ENCODE data around the gene ZNF394.

DNA sequence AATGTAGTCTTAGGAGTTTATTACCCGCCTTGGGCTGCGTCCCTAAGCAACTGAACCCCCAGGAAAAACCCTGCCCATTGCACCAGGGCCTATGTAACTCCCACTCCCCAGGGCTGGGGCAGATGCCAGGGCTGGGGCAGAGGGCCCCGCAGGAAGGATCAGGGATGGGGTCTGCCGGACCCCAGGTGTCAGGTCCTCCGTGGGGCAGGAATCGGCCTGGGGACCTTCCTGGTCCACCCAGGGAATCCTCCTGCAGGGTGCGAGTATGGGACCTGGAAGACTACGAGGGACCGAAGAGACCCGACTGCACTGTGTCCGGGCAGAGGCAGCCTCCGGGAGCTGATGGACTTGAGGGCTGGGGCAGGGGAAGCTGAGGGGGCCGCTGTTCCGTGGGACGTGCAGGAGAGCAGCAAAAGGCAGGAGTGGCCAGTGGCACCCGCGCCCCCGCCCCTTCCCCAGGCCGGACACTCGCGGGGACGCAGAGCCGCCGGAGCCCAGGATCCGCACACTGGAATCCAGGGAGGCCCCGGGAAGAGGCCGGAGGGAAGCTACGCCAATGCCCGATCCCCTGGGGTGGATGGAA is 31.7 kb downstream of the ZNF394 start:
- TF ChIP-seq, protein P1, sequence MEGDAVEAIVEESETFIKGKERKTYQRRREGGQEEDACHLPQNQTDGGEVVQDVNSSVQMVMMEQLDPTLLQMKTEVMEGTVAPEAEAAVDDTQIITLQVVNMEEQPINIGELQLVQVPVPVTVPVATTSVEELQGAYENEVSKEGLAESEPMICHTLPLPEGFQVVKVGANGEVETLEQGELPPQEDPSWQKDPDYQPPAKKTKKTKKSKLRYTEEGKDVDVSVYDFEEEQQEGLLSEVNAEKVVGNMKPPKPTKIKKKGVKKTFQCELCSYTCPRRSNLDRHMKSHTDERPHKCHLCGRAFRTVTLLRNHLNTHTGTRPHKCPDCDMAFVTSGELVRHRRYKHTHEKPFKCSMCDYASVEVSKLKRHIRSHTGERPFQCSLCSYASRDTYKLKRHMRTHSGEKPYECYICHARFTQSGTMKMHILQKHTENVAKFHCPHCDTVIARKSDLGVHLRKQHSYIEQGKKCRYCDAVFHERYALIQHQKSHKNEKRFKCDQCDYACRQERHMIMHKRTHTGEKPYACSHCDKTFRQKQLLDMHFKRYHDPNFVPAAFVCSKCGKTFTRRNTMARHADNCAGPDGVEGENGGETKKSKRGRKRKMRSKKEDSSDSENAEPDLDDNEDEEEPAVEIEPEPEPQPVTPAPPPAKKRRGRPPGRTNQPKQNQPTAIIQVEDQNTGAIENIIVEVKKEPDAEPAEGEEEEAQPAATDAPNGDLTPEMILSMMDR (IDR thresholded peaks at IDR 0.05 in 4 of 5, conservative IDR thresholded peaks at IDR 0.05 in 1 of 5): no peak
- TF ChIP-seq POLR2A (IDR thresholded peaks at IDR 0.05): no peak

All from gastrocnemius medialis (tissue), 4 donors.